Activated T-cell treated with anti-CD3 and anti-CD28 coated beads, Interleukin-2, amount 50 U/mL, for 4 hours (primary cell): ENCODE data around the gene INPP4A. TPM values are rescaled to one million over a fixed set of nuclear protein-coding genes. Genes with fewer than 3 reads are reported as not detected.
A peak's percentile ranks its signal among the peaks of the same experiment; 100 is the strongest.

Source experiments
- ATAC-seq, 2 donors: fragments of 200-7000 bp; cut with Tn5 transposase; one replicate each; pipeline ENCODE4 v1.10.0; 2021
- DNase-seq: peaks from one replicate; pipeline ENCODE4 v3.0.0-alpha.2; 2020
- H3K27me3 Mint-ChIP-seq: one replicate; pipeline ENCODE4 v1.8.0; 2021; ENCODE audit warnings: low read depth, mixed read lengths
- H3K36me3 Mint-ChIP-seq: one replicate; pipeline ENCODE4 v1.8.0; 2022; ENCODE audit warnings: mixed read lengths; ENCODE audit not compliant: insufficient read depth
- H3K4me1 Mint-ChIP-seq: one replicate; pipeline ENCODE4 v1.8.0; 2021; ENCODE audit warnings: low read depth, mixed read lengths
- H3K4me3 Mint-ChIP-seq: one replicate; pipeline ENCODE4 v1.8.0; 2021; ENCODE audit warnings: mild to moderate bottlenecking, moderate library complexity, mixed read lengths
- H3K9me3 Mint-ChIP-seq: one replicate; pipeline ENCODE4 v1.8.0; 2021; ENCODE audit warnings: mixed read lengths
- total RNA-seq, 3 donors: library from RNA; stranded (reverse); gene quantifications; one replicate each; pipeline ENCODE4 v1.2.1, GENCODE V29; 2021

Gene INPP4A
- total RNA-seq, 3 donors from 2014 or later = 17.3 to 24.0 (median 17.3) TPM

DNA sequence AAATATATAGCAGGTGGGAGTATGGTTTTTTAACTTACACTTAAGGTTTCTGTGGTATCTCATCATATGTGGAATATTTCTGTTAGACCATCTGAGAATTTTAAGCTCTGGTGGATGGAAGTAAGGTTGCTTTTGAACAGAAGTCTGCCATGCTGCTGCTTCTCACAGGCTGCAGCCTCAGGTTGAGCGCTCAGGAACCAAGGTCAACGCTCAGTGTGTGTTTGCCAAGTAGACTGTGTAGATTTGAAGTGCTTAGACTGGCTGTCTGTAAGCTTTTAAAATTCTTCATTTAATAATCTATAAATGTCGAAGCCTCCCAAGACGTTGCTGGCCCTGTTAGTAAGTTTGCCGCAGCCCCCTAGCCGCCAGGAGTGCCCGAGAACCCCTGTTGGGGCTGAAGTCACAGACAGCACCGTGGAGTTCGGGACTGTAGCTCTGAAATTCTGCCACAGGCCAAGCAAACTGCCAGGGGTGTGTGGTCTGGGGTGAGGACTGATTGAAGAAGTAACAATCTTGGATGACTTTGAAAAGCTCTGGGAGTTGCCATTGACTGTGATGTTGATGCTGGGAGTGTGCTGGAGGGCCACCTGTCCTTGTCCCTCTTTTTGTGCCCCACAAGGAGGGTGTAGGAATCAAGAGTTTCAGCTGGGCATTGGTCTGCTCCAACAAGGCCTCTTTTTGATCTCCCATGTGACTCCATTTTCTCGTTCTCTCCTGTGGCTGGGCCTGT, 26.9 kb downstream of the INPP4A start:
- DNase-seq (no peak), ATAC-seq (no peak)
- Mint-ChIP-seq H3K9me3 (no peaks in the 10 kb centered on the region), H3K4me3 (no peak overlapping the region), H3K27me3 (no peaks in the 10 kb centered on the region), H3K4me1 (peaks cover 95% of the 10 kb centered on the region), H3K36me3 (peaks cover 6% of the 10 kb centered on the region)

DNA sequence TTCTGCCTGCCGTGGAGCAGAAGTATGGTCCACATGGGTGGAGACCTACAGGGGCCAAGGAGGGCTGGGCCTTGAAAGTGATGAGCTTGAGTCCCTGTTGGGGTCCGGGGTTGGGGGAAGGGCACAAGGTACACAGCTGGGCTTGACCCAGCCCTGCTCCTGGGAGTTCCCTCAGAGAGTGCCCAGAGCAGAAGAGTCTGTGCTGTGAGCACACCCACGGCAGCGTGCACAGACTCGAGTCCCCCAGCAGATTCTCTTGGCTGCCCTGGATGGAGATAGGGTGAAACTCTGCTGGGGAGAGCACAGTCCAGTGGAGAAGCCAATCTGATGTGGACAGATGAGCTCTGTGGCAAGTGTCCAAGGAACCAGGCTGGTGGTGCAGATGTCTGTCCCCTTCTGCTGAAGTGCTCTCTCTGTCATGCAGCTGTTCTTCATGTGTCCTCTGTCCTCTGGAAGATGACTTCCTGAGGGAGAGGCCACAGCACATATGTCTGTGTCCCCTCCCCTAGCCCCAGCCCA, 27.5 kb downstream of the INPP4A start:
- H3K27me3 Mint-ChIP-seq = no peaks in the 10 kb centered on the region
- no peak for ATAC-seq
- no peaks in the 10 kb centered on the region for H3K9me3 Mint-ChIP-seq
- peak overlapping the region; percentile 16 for H3K4me3 Mint-ChIP-seq
- H3K4me1 Mint-ChIP-seq = peaks cover 95% of the 10 kb centered on the region
- peaks cover 6% of the 10 kb centered on the region for H3K36me3 Mint-ChIP-seq
- no peak for DNase-seq

DNA sequence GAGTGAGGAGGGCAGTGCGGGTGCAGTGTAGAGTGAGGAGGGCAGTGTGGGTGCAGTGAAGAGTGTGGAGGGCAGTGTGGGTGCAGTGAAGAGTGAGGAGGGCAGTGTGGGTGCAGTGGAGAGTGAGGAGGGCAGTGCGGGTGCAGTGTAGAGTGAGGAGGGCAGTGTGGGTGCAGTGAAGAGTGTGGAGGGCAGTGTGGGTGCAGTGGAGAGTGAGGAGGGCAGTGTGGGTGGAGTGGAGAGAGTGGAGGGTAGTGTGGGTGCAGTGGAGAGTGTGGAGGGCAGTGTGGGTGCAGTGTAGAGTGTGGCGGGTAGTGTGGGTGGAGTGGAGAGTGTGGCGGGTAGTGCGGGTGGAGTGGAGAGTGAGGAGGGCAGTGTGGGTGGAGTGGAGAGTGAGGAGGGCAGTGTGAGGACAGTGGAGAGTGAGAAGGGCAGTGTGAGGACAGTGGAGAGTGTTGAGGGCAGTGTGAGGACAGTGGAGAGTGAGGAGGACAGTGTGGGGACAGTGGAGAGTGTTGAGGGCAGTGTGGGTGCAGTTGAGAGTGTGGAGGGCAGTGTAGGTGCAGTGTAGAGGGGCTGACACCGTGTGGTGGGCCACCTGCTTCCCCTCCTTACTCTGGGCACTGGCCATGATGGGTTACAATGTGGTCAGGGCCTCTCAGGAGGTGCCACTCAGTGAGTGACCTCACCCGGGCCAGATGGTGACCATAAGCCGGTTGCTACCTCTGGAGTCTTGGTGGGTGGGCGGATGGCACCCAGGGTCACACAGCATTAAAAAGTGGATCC, 28.5 kb downstream of the INPP4A start:
- Mint-ChIP-seq H3K36me3 (peaks cover 7% of the 10 kb centered on the region), H3K27me3 (no peaks in the 10 kb centered on the region), H3K4me3 (peak overlapping the region; percentile 60), H3K4me1 (peaks cover 97% of the 10 kb centered on the region), H3K9me3 (no peaks in the 10 kb centered on the region)
- DNase-seq (no peak), ATAC-seq (no peak)

DNA sequence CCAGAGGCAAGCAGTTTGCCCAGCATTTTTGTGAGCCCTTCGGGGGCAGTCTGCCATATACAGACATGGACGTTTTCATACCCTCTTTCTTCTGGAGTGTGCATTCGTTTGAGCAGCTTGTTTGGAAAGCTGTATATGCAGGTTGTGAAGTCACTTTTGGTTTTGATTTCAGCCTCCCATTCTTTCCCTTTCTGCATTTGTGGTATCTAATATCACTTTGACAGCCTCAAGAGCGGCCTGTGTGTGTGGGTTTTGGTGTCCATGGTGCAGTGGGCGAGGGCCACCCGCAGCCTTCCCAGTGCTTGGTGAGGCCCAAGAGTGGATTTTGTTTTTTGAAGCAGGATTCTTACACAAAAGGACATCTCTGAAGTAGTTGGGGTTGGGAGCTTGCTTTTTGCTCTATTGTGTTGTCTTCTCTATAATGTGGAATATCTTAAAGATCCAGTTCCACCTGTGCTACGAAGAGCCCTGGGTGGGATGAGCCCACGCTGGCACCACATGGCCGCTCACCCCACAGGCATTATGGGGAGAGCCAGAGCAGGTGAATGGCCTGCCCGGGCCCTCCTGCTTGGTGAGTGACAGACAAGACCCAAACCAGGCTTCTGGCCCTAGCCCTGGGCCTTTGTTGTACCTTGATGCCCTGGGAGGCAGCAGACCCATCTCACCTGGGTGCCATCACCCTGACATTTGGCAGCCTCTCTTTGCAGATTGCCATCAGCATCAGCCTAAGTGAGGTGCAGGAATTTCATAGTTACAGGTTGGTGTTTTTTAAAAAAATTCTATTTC, 29.5 kb downstream of the INPP4A start:
- DNase-seq (no peak), ATAC-seq (peak; percentile 66 to 71)
- Mint-ChIP-seq H3K4me3 (peak overlapping the region; percentile 60), H3K36me3 (peaks cover 4% of the 10 kb centered on the region), H3K9me3 (no peaks in the 10 kb centered on the region), H3K4me1 (peaks cover 97% of the 10 kb centered on the region), H3K27me3 (no peaks in the 10 kb centered on the region)

DNA sequence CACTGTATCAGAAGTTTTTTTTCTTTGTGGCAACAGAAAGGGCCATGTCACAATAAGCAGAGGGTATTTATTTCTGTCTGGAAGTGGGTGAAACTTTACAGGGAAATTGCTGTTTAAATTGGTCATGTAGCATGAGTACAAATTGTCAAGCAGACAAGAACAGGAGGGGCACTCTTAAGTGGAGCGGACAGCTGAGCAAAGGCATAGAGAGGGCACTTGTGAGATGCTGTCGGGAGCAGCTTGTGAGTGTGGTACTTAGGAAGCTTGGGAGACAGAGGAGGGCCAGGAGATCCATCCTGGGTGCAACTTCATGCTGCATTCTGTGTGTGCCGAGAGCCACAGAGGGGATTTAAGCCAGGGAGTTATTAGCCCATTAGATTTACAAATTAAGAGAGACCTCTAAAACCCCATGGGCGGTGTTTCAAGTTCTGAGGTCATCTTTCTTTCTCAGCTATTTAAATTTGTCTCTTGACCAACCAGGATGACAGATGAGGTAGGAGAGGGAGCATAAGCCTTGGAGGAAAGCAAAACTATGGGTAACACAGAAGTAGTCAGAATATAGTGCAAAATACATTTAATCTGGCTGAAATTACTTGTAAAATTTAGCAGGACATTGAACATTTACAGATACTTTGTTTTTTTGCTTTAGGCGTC, 30.4 kb downstream of the INPP4A start:
- no peaks in the 10 kb centered on the region for H3K9me3 Mint-ChIP-seq
- no peaks in the 10 kb centered on the region for H3K27me3 Mint-ChIP-seq
- H3K4me3 Mint-ChIP-seq = no peak overlapping the region
- no peak for ATAC-seq
- H3K36me3 Mint-ChIP-seq = peaks cover 2% of the 10 kb centered on the region
- no peak for DNase-seq
- peaks cover 98% of the 10 kb centered on the region for H3K4me1 Mint-ChIP-seq

DNA sequence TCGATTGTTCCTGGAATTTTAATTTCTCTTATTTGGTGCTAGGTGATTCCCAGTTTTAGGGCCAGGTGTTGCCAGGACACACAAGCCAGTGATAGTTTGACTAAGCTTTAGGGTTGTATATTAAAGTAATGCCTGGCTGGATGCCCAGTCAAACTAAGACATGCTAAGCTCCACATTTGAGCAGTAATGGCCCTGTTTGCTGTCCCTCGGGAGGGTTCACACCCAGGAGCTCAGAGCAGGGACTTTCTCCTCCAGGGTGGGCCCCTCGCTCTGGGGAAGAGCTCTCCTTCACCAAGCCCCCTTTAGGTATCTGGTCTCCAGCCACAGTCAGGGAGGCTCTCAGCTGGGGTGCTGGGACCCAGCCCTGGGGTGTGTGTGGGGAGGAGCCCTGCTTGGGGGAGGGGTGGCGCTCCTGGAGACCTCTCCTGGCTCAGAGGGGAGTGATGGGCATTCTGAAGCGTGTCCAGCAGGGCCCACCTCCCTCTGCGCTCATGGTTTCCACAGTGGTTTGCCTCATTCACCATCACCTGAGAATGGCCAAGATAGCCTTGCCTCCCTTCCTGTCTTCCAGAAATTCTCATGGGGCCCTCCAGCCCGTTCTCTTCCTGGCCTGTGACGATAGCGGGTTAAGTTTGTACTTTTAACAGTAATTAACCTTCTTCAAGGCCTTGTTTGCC, 31.7 kb downstream of the INPP4A start:
- Mint-ChIP-seq H3K36me3 (peaks cover 2% of the 10 kb centered on the region), H3K9me3 (no peaks in the 10 kb centered on the region), H3K27me3 (no peaks in the 10 kb centered on the region), H3K4me1 (peaks cover 99% of the 10 kb centered on the region), H3K4me3 (no peak overlapping the region)
- ATAC-seq (no peak), DNase-seq (no peak)

DNA sequence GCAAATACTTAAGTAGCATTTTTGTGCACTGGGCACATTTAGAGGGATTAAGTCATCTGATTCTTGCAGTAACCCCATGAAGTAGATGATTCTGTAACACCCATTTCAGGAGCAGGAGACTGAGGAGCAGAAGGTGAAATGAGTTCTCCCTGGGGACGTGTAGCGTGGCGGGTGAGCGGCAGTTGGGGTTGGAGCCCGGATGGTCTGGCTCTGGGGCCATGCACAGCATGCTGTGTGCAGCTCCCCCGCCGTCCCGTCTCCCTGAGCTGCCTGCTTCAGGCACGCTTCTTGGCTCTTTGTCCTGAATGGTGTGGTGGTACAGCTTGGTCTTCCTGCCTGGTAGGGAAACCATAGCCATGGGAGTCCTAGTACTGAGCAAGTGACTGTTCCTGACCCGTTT, 32.4 kb downstream of the INPP4A start:
- no peak overlapping the region for H3K4me3 Mint-ChIP-seq

DNA sequence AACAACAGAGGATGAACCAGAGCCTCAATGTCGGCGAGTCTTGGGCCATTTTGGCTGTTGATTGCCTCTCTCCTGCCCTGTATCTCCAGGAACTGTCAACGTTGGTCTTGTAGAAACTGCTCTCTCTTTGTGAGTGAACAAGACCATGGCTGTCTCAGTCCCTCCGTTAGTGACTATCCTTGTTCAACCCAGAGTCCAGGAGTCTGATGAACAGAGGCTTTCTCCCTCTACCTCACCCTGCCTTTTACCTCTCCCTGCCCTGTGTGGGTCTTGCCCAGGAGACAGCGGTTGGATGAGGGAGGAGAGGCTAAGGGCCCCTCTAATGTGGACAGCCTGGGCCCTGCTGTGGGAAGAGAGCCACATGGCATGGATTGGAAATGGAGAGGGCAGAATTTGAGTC, 32.8 kb downstream of the INPP4A start:
- Mint-ChIP-seq H3K9me3 (no peaks in the 10 kb centered on the region), H3K27me3 (no peaks in the 10 kb centered on the region), H3K36me3 (peaks cover 2% of the 10 kb centered on the region), H3K4me1 (peaks cover 97% of the 10 kb centered on the region), H3K4me3 (no peak overlapping the region)
- no peak for DNase-seq
- no peak for ATAC-seq

More for the DNA sequence above, 32.4 kb downstream of the INPP4A start:
- DNase-seq (no peak), ATAC-seq (no peak)
- no peaks in the 10 kb centered on the region for H3K27me3 Mint-ChIP-seq
- H3K9me3 Mint-ChIP-seq = no peaks in the 10 kb centered on the region
- peaks cover 97% of the 10 kb centered on the region for H3K4me1 Mint-ChIP-seq
- peaks cover 2% of the 10 kb centered on the region for H3K36me3 Mint-ChIP-seq

DNA sequence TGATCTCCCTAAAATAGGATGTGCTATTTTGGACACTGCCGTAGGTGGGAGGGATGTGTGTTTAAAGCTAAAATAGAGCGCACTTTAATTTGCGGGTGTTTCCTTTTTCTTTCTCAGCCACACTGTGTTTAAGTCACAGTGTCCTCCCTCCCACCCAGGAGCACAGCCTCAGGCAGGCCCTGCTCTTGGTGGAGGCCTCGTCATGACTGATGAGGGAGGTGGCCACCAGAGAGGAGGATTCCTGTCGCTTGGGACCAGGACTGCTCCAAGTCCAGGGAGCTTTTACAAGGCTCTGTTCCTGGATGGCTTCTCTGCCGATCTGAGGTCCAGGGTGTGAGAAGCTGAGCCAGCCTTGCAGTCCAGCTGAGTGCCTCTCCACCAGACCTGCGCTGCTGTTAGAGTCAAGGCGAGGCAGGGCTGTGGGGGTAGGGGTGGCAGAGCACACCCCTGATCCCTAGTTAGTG, 33.5 kb downstream of the INPP4A start:
- ATAC-seq (no peak), DNase-seq (no peak)
- H3K36me3 Mint-ChIP-seq = peaks cover 2% of the 10 kb centered on the region
- H3K27me3 Mint-ChIP-seq = no peaks in the 10 kb centered on the region
- no peak overlapping the region for H3K4me3 Mint-ChIP-seq
- peaks cover 95% of the 10 kb centered on the region for H3K4me1 Mint-ChIP-seq
- no peaks in the 10 kb centered on the region for H3K9me3 Mint-ChIP-seq

DNA sequence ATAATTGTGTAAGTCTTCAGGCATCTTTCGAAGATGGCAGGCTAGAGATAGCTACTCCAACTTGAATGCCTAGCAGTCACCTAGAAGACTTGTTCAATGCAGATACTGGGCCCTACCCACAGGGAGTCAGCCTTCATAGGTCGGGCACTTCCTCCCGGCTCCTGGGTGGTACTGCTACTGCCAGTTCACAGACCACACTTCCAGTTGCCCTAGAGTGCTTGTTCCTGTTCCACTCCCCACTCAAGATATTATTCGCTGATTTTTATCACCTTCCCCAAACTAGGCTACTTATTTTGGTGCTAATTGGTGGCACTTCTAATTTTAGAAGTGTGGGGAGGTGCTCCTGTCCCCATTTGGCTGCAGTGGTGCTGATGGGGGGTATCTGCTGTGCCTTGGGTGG, 34.2 kb downstream of the INPP4A start:
- H3K27me3 Mint-ChIP-seq = no peaks in the 10 kb centered on the region
- H3K9me3 Mint-ChIP-seq = no peaks in the 10 kb centered on the region
- DNase-seq = no peak
- peaks cover 95% of the 10 kb centered on the region for H3K4me1 Mint-ChIP-seq
- peaks cover 2% of the 10 kb centered on the region for H3K36me3 Mint-ChIP-seq
- ATAC-seq = no peak
- no peak overlapping the region for H3K4me3 Mint-ChIP-seq

DNA sequence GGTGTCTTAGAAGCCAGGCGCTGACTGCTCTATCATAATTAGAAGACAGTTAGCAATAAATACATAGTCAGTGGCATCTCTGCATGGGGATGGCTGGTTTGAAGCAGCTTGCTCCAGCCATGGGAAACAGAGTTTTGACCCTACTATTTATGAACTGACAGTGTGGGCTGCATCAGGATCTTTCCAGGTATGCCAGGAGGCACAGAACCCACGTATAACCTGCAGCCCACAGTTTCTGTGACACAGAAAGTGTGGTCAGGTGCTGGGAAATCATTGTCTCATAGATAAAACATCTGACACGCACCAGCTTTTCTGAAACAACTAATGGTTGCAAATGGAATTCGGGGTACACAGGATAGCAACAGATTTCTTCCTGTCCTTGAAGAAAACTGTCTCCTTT, 34.7 kb downstream of the INPP4A start:
- DNase-seq (no peak), ATAC-seq (peak; percentile 6)
- peaks cover 2% of the 10 kb centered on the region for H3K36me3 Mint-ChIP-seq
- peaks cover 95% of the 10 kb centered on the region for H3K4me1 Mint-ChIP-seq
- H3K9me3 Mint-ChIP-seq = no peaks in the 10 kb centered on the region
- no peaks in the 10 kb centered on the region for H3K27me3 Mint-ChIP-seq
- no peak overlapping the region for H3K4me3 Mint-ChIP-seq

DNA sequence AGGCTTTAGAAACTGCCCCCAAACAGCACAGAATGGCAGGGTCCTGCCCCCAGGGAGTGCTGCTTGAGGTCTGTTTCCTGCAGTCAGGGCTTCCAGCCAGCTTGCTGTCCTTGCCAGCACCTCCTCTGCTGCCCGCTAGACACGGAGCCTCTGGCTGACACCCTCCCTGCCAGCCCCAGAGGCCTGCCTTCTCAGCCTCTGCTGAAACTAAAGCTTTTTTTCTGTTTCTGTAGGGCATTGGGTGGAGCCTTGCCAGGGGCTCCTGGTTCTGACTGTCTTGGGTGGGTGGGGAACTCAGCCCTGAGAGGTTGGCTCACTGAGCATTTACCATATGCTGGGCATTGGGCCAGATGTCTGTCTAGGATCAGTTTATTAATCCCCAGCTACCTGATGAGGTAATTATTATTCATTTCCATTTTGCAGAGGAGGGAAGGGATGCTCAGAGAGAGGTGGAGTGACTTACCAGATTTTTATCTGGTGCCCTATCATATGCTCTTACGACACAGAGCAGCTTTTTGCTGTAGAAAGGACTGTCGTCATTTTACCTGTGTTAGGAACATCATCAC, 35.4 kb downstream of the INPP4A start:
- H3K36me3 Mint-ChIP-seq = peaks cover 2% of the 10 kb centered on the region
- no peaks in the 10 kb centered on the region for H3K27me3 Mint-ChIP-seq
- ATAC-seq = peak; percentile 75
- no peaks in the 10 kb centered on the region for H3K9me3 Mint-ChIP-seq
- H3K4me1 Mint-ChIP-seq = peaks cover 96% of the 10 kb centered on the region
- peak overlapping the region; percentile 43 for H3K4me3 Mint-ChIP-seq
- peak; percentile 41 for DNase-seq

DNA sequence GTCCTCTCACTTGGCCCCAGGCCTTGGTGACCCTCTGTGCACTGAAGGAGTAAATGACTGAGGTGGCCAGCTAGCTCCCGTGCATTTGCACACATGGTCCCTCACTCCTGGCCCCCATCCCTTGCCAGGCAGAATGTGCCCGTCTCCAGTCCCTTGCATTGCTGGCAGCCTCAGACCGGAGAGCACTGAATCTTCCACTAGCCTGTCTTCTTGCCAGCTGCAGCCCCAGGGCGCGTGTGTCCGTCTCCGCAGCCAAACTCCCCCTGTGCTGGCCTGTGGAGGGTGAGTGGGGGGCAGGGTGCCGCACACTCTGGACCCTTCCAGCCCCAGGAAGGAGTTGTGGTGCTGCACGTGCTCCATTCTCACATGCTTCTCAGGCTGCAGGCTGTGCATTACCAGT, 35.9 kb downstream of the INPP4A start:
- Mint-ChIP-seq H3K9me3 (no peaks in the 10 kb centered on the region), H3K36me3 (peaks cover 2% of the 10 kb centered on the region), H3K4me3 (no peak overlapping the region), H3K4me1 (peaks cover 96% of the 10 kb centered on the region), H3K27me3 (no peaks in the 10 kb centered on the region)
- DNase-seq (no peak), ATAC-seq (no peak)
